Neural cell (in vitro differentiated cells): Measurements from ENCODE around the gene CDKAL1.

Experiments
- EP300 ChIP-seq: fragments of 450-650 bp; conservative IDR thresholded peaks from 2 replicates; pipeline ENCODE4 v1.6.1; 2014; ENCODE audit warnings: antibody characterized with exemption, mild to moderate bottlenecking, moderate library complexity; ENCODE audit not compliant: poor library complexity, severe bottlenecking
- EZH2 ChIP-seq: fragments of 200-600, 300-800 bp; shearing (Covaris generic), sonication (generic); IDR thresholded peaks from 2 replicates; pipeline ENCODE4 v1.6.1; 2014; ENCODE audit warnings: antibody characterized with exemption, low read length, borderline replicate concordance, mild to moderate bottlenecking; ENCODE audit not compliant: insufficient read depth, poor library complexity, severe bottlenecking
- TF ChIP-seq, protein P1 (sequence below): fragments of 450-650 bp; IDR thresholded peaks from 2 replicates; pipeline ENCODE4 v1.5.1; 2014; ENCODE audit warnings: antibody characterized with exemption, mild to moderate bottlenecking, moderate library complexity; ENCODE audit not compliant: poor library complexity, severe bottlenecking

DNA sequence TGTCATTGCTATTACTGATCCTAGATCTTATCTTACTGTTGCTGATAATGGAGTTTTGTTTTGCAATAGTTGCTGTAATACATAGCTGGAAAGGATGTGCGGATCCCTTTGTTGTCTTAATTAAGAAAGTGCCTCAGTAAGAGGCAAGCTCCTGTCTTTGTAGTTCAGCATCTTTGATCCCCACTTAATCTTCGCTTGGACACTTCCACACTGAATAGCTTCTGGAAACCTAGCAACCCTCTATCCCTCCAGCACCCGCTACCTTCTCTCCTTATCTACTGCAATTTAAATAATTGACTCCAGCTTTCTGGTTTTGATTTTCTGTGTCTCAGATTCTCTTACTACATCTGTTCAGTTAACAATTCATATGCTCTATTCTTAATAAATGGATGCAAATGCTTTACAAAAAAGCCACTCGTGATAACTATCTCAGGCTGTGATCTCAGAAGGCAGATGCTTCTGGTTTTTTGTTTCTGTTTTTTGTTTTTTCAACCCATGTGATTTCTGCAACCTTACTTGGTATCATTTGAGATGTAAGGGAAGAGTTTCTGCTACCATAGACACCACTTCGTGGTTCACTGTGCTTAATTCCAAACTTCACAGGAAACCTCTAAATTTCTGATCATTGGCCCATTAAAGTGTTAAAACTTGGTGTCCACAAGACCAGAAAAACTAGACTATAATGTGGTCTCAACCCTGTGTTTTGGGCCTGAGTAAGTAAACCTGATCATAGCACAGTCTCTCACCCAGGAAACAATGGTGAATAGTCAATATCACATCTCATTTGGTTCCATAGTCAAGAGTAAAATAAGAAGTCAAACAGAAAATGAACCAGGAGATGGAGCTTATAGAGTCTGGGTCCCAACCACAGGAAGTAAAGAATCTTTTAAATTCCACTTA lies 707.2 kb downstream of the CDKAL1 start:
- no peak for TF ChIP-seq EP300
- TF ChIP-seq, protein P1, sequence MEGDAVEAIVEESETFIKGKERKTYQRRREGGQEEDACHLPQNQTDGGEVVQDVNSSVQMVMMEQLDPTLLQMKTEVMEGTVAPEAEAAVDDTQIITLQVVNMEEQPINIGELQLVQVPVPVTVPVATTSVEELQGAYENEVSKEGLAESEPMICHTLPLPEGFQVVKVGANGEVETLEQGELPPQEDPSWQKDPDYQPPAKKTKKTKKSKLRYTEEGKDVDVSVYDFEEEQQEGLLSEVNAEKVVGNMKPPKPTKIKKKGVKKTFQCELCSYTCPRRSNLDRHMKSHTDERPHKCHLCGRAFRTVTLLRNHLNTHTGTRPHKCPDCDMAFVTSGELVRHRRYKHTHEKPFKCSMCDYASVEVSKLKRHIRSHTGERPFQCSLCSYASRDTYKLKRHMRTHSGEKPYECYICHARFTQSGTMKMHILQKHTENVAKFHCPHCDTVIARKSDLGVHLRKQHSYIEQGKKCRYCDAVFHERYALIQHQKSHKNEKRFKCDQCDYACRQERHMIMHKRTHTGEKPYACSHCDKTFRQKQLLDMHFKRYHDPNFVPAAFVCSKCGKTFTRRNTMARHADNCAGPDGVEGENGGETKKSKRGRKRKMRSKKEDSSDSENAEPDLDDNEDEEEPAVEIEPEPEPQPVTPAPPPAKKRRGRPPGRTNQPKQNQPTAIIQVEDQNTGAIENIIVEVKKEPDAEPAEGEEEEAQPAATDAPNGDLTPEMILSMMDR, result no peak
- no peak for TF ChIP-seq EZH2
